ENCODE results near the gene LOXL1.

- TF ChIP-seq EZH2 (IDR thresholded peaks at IDR 0.05; ENCODE audit: low read length) (no peak), CTCF (optimal IDR thresholded peaks at IDR 0.05 in 1 of 3, IDR thresholded peaks at IDR 0.05 in 1 of 3, conservative IDR thresholded peaks at IDR 0.05 in 1 of 3; ENCODE audit: extremely low read depth in 1 of 3, insufficient read depth in 2 of 3, low read length in 3 of 3) (no peak)
Measured at GRCh38 chr15:73948982-73949381, 22.7 kb downstream of the LOXL1 start.

Measured in keratinocyte (primary cell).